HEK293T (cell line): ENCODE measurements around the gene TMEM115.

ENCODE experiments used
- CTCF ChIA-PET: fragments of 350-600 bp; formaldehyde crosslinking; extraction: SDS; loops from one replicate; lab custom pipeline; 2021; ENCODE audit warnings: antibody characterized with exemption, inconsistent platforms; lab: Yijun Ruan, JAX
- POLR2A ChIA-PET: fragments of 350-600 bp; formaldehyde crosslinking; extraction: SDS; loops from one replicate; lab custom pipeline; 2020; ENCODE audit warnings: antibody characterized with exemption, inconsistent platforms; lab: Yijun Ruan, JAX
- DNase-seq: peaks from one replicate; pipeline ENCODE4 v3.0.0; 2012; ENCODE audit warnings: mixed read lengths; ENCODE audit errors: extremely low spot score
- ARNT ChIP-seq: fragments of 450-650 bp; IDR thresholded peaks from 2 replicates; pipeline ENCODE4 v1.6.1; 2017; ENCODE audit warnings: mild to moderate bottlenecking
- BHLHE40 ChIP-seq: fragments of 450-650 bp; IDR thresholded peaks from 2 replicates; pipeline ENCODE4 v1.6.1; 2016; ENCODE audit warnings: mild to moderate bottlenecking, moderate library complexity, borderline replicate concordance
- CTBP1 ChIP-seq: fragments of 450-650 bp; IDR thresholded peaks from 2 replicates; pipeline ENCODE4 v1.6.1; 2016; ENCODE audit warnings: borderline replicate concordance
- ELF4 ChIP-seq: fragments of 450-650 bp; IDR thresholded peaks from 2 replicates; pipeline ENCODE4 v1.6.1; 2017; ENCODE audit warnings: antibody characterized with exemption
- FOXA1 ChIP-seq: fragments of 450-650 bp; IDR thresholded peaks from 2 replicates; pipeline ENCODE4 v1.6.1; 2016; ENCODE audit warnings: mild to moderate bottlenecking
- FOXK2 ChIP-seq: fragments of 450-650 bp; IDR thresholded peaks from 2 replicates; pipeline ENCODE4 v1.6.1; 2016; ENCODE audit warnings: mild to moderate bottlenecking
- FOXM1 ChIP-seq: fragments of 450-650 bp; IDR thresholded peaks from 2 replicates; pipeline ENCODE4 v1.6.1; 2017; ENCODE audit warnings: mild to moderate bottlenecking, borderline replicate concordance
- HDGF ChIP-seq: fragments of 450-650 bp; IDR thresholded peaks from 2 replicates; pipeline ENCODE4 v1.6.1; 2017; ENCODE audit warnings: antibody characterized with exemption, borderline replicate concordance
- L3MBTL2 ChIP-seq: fragments of 450-650 bp; conservative IDR thresholded peaks from 2 replicates; pipeline ENCODE4 v1.6.1; 2016; ENCODE audit warnings: mild to moderate bottlenecking
- LEF1 ChIP-seq: fragments of 450-650 bp; IDR thresholded peaks from 2 replicates; pipeline ENCODE4 v1.6.1; 2017; ENCODE audit warnings: mild to moderate bottlenecking, borderline replicate concordance
- NFRKB ChIP-seq: fragments of 450-650 bp; IDR thresholded peaks from 2 replicates; pipeline ENCODE4 v1.6.1; 2016; ENCODE audit warnings: mild to moderate bottlenecking, moderate library complexity
- SP1 ChIP-seq: fragments of 450-650 bp; IDR thresholded peaks from 2 replicates; pipeline ENCODE4 v1.6.1; 2017
- SUZ12 ChIP-seq: fragments of 450-650 bp; IDR thresholded peaks from 2 replicates; pipeline ENCODE4 v1.6.1; 2016; ENCODE audit warnings: mild to moderate bottlenecking
- TARDBP ChIP-seq: fragments of 450-650 bp; IDR thresholded peaks from 2 replicates; pipeline ENCODE4 v1.6.1; 2016
- ZNF384 ChIP-seq: fragments of 450-650 bp; IDR thresholded peaks from 2 replicates; pipeline ENCODE4 v1.6.1; 2016
- TF ChIP-seq, protein P1 (sequence below): fragments of 450-650 bp; IDR thresholded peaks from 2 replicates; pipeline ENCODE4 v1.6.1; 2016

Gene TMEM115

DNA sequence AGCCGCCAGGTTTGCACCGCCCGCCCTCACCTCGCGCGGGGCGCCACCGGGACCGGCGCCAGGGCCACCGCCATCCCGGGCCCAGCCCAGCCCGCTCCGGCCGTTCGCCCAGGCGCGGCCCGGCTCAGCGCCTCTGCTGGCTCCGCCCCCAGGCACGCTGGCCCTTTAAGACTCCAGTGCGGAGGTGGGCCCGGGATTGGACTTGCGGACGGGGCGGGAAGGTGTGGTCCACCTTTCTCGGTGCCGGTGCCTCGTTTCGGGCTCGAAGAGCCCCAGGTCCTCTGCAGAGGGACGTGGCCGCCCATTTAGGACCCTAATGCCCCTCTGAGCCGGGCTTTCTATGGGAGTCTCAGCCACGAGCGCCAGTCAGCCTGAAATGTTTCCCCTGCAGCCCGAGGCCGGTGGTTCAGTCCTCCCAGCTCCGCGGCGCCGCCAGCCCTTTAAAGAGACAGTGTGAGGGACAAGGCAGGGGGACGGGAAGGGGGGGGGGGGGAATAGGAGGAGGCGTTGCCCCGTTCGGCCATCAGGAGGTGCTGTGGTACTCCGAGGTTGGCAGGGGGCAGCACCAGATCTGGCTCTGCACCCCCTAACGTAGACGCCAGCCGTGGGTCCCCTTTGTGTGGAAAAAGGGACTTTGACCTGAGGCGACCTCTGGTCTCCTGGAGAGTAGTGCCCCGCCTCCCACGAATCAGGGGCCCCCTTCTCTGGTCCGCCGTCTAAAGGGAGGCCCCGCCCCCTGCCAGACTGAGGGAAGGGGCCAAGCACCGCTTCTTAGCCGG, 37.8 kb downstream of the TMEM115 start:
- peak; percentile 88 for DNase-seq
- CTCF ChIA-PET, result interaction anchor here (0.6 to 1.1 kb wide), 3 partner anchors 22 to 56 kb away, joined by 3 to 4 read pairs (median 4); partner anchors contain the start of genes HYAL3 and NAA80
- peak; percentile 98 for TF ChIP-seq BHLHE40
- peak; percentile 49; the same call in 1 of the 2 replicates for TF ChIP-seq CTBP1
- no peak for TF ChIP-seq ZNF384
- TF ChIP-seq, protein P1, sequence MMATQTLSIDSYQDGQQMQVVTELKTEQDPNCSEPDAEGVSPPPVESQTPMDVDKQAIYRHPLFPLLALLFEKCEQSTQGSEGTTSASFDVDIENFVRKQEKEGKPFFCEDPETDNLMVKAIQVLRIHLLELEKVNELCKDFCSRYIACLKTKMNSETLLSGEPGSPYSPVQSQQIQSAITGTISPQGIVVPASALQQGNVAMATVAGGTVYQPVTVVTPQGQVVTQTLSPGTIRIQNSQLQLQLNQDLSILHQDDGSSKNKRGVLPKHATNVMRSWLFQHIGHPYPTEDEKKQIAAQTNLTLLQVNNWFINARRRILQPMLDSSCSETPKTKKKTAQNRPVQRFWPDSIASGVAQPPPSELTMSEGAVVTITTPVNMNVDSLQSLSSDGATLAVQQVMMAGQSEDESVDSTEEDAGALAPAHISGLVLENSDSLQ, result no peak
- peak; percentile 100 for TF ChIP-seq FOXM1
- TF ChIP-seq ARNT, result peak; percentile 64; the same call in 1 of the 2 replicates
- TF ChIP-seq LEF1, result peak; percentile 93; the same call in 1 of the 2 replicates
- no peak for TF ChIP-seq SP1
- POLR2A ChIA-PET, result interaction anchor here (1.9 to 3.7 kb wide), 3 partner anchors 16 to 23 kb away, joined by 9 to 23 read pairs (median 11); partner anchors contain the start of genes HYAL3 and NAA80

- POLR2A ChIA-PET, result interaction anchor here (0.6 to 2.3 kb wide), 4 partner anchors 16 to 28 kb away, joined by 3 to 11 read pairs (median 7); partner anchors contain the start of genes HYAL3, IFRD2 and NAA80
- no peak for TF ChIP-seq SUZ12
- TF ChIP-seq TARDBP, result no peak
- TF ChIP-seq ELF4, result no peak
- TF ChIP-seq, protein P1, result no peak
- TF ChIP-seq BHLHE40, result no peak
- no peak for TF ChIP-seq SP1
- no peak; the same call in 1 of the 2 replicates for TF ChIP-seq LEF1
- TF ChIP-seq ARNT, result no peak
- no peak for TF ChIP-seq FOXM1
- TF ChIP-seq L3MBTL2, result no peak
- TF ChIP-seq FOXA1, result no peak
- TF ChIP-seq ZNF384, result no peak
- TF ChIP-seq FOXK2, result no peak
- TF ChIP-seq NFRKB, result no peak
- CTCF ChIA-PET, result interaction anchor here (0.6 to 1.1 kb wide), 3 partner anchors 21 to 55 kb away, joined by 3 to 4 read pairs (median 4); partner anchors contain the start of genes HYAL3 and NAA80
- peak; percentile 76 for DNase-seq
These were observed 38.4 kb downstream of the TMEM115 start for GRCh38 chr3:50320853-50321335.

GRCh38 chr3:50319894-50320625, 39.3 kb downstream of the TMEM115 start:
- TF ChIP-seq LEF1 (no peak), ARNT (no peak), SUZ12 (no peak)
- TF ChIP-seq, protein P1, result no peak
- POLR2A ChIA-PET, result interaction anchor here (0.6 to 2.3 kb wide), 5 partner anchors 15 to 28 kb away, joined by 3 to 11 read pairs (median 5); partner anchors contain the start of genes HYAL3, IFRD2 and NAA80
- no peak for DNase-seq
- CTCF ChIA-PET, result interaction anchor here (1.1 kb wide), 1 partner anchor 21 kb away, joined by 4 read pairs; the partner anchor contains the start of genes HYAL3 and NAA80

DNA sequence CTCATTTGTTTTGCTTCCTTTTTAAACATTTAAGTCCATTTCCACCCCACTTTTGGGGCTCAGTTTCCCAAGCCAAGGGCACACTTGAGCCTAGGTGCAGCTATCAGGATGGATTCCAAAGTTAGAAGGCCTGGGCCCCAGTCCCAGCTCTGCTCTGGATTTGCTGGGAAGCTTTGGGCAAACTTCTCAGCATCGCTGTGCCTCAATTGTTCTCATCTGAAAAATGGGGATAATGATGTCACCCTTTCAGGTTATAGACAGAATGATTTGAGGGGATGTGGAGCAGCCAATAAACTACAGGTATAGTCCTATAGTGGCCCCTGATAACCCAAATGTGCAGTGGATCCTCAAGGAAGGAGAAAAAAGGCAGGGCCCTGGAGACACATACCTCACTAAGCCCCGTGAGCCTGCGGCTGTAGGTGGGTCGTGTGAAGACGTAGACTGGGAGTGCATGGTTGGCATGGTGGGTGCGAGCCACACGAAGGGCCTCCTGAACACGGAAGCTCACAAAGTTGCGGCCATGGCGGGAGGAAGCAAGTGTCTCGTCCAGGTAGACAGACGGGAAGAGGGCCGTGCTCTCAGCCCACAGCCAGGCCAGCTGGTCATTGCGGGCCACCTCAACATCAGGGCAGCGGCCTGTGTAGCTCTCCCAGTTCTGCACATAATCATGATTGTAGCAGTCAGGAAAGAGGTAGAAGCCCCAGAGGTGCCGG, 40.0 kb downstream of the TMEM115 start:
- no peak for TF ChIP-seq ZNF384
- no peak for TF ChIP-seq NFRKB
- no peak for TF ChIP-seq LEF1
- TF ChIP-seq FOXA1, result no peak
- TF ChIP-seq ARNT, result no peak
- no peak for TF ChIP-seq ELF4
- TF ChIP-seq, protein P1, result no peak
- TF ChIP-seq HDGF, result no peak
- no peak for TF ChIP-seq BHLHE40
- no peak for TF ChIP-seq SP1
- TF ChIP-seq CTBP1, result no peak
- no peak for DNase-seq
- POLR2A ChIA-PET, result interaction anchor here (0.8 to 2.1 kb wide), 5 partner anchors 9 to 27 kb away, joined by 3 to 12 read pairs (median 7); partner anchors contain the start of genes HYAL3, IFRD2, NAA80 and TUSC2
- CTCF ChIA-PET, result no interaction called here

- TF ChIP-seq ELF4 (no peak), FOXA1 (no peak), ARNT (no peak), TARDBP (no peak), CTBP1 (no peak), LEF1 (no peak), ZNF384 (no peak), FOXM1 (no peak), HDGF (no peak), NFRKB (no peak), BHLHE40 (no peak)
- TF ChIP-seq, protein P1, result no peak
- ChIA-PET POLR2A (interaction anchor here (1.2 to 2.1 kb wide), 4 partner anchors 9 to 27 kb away, joined by 3 to 12 read pairs (median 6); partner anchors contain the start of genes HYAL3, IFRD2, NAA80 and TUSC2), CTCF (no interaction called here)
- no peak for DNase-seq
These were observed 40.7 kb downstream of the TMEM115 start for GRCh38 chr3:50318615-50319014.
